OCI-LY1 (cell line): ENCODE results near the gene NFYC.

Experiments used
- H2AFZ ChIP-seq: fragments of 200-600 bp; sonication (generic), shearing (Covaris generic); 2 replicates; pipeline ENCODE4 v1.6.0; 2014; ENCODE audit warnings: antibody characterized with exemption, mild to moderate bottlenecking, low read length
- H3F3A ChIP-seq: fragments of 200-600 bp; sonication (generic), shearing (Covaris generic); 2 replicates; pipeline ENCODE4 v1.6.0; 2014; ENCODE audit warnings: mild to moderate bottlenecking, antibody characterized with exemption, low read length, moderate library complexity; ENCODE audit not compliant: insufficient read depth
- H3K27ac ChIP-seq: fragments of 200-600 bp; sonication (generic); 2 replicates; pipeline ENCODE4 v1.5.1; 2014; ENCODE audit warnings: low read length, mixed run types, mild to moderate bottlenecking, low read depth; ENCODE audit not compliant: poor library complexity, severe bottlenecking
- H3K27me3 ChIP-seq: fragments of 200-600 bp; sonication (generic); 2 replicates; pipeline ENCODE4 v1.6.0; 2014; ENCODE audit warnings: antibody characterized with exemption, mild to moderate bottlenecking, low read length, moderate library complexity; ENCODE audit not compliant: insufficient read depth
- H3K36me3 ChIP-seq: fragments of 200-600 bp; sonication (generic); 2 replicates; pipeline ENCODE4 v1.6.1; 2014; ENCODE audit warnings: mild to moderate bottlenecking, antibody characterized with exemption, low read length, moderate library complexity, mixed read lengths; ENCODE audit not compliant: insufficient read depth
- H3K4me1 ChIP-seq: fragments of 200-600 bp; sonication (generic); 2 replicates; pipeline ENCODE4 v1.5.1; 2014; ENCODE audit warnings: mild to moderate bottlenecking, low read length, moderate library complexity; ENCODE audit not compliant: insufficient read depth, severe bottlenecking
- H3K4me2 ChIP-seq: fragments of 200-600 bp; sonication (generic), shearing (Covaris generic); 2 replicates; pipeline ENCODE4 v1.6.1; 2014; ENCODE audit warnings: low read length
- H3K4me3 ChIP-seq: fragments of 200-600 bp; sonication (generic); 2 replicates; pipeline ENCODE4 v1.5.1; 2014; ENCODE audit warnings: low read length, low read depth, mild to moderate bottlenecking, mixed read lengths; ENCODE audit not compliant: poor library complexity, severe bottlenecking
- H3K79me2 ChIP-seq: fragments of 200-600 bp; shearing (Covaris generic); 2 replicates; pipeline ENCODE4 v1.6.1; 2016; ENCODE audit warnings: mixed run types, low read length, mixed read lengths; ENCODE audit not compliant: insufficient read depth
- H3K9ac ChIP-seq: fragments of 200-600 bp; sonication (generic), shearing (Covaris generic); 2 replicates; pipeline ENCODE4 v1.6.1; 2014; ENCODE audit warnings: mild to moderate bottlenecking, low read length, mixed read lengths
- H3K9me2 ChIP-seq: fragments of 200-600 bp; sonication (generic), shearing (Covaris generic); 2 replicates; pipeline ENCODE4 v1.6.1; 2014; ENCODE audit warnings: low read depth, mild to moderate bottlenecking, low read length, mixed read lengths
- H3K9me3 ChIP-seq: fragments of 200-600 bp; shearing (Covaris generic); 2 replicates; pipeline ENCODE4 v1.6.1; 2014; ENCODE audit warnings: low read length, mixed read lengths
- H4K20me1 ChIP-seq: fragments of 200-600 bp; sonication (generic), shearing (Covaris generic); 2 replicates; pipeline ENCODE4 v1.6.0; 2016; ENCODE audit warnings: mild to moderate bottlenecking, low read length; ENCODE audit not compliant: insufficient read depth
- EZH2 ChIP-seq: fragments of 200-600 bp; sonication (generic), shearing (Covaris generic); IDR thresholded peaks from 2 replicates; pipeline ENCODE4 v1.8.0; 2017; ENCODE audit warnings: borderline replicate concordance, mixed run types, mild to moderate bottlenecking, antibody characterized with exemption, low read length, moderate library complexity, mixed read lengths
- TF ChIP-seq, protein P1 (sequence below): fragments of 200-600 bp; sonication (generic), shearing (Covaris generic); IDR thresholded peaks from 2 replicates; pipeline ENCODE4 v1.5.1; 2017; ENCODE audit warnings: mild to moderate bottlenecking, antibody characterized with exemption, low read length, moderate library complexity, mixed read lengths

Gene NFYC

DNA sequence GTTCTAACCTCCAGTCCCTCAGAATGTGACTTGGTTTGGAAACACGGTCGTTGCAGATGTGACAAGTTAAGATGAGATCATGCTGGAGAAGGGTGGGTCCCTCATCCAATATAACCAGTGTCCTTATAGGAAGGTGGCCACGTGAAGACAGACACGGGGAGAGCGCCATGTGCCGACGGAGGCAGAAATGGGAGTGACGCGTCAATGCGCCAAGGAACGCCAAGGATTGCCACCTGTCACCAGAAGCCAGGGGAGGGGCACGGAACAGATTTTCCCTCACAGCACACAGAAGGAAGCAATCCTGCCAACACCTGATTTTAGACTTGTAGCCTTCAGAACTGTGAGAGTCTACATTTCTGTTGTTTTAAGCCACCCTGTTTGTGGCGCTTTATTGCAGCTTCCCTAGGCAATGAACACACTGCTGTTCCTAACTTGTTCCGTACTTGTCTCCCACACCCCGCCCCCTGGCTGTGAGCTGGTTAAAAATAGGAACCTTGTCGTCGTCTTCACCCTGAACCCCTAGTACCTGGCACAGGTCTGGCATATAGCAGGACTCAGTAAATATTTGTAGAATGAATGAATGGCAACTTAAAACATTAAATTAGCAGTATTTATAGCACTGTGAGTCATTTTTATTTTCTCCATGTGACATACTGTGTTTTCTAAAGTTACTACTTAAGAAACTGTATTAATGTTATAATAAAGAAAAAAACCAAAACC, 40.2 kb upstream of the NFYC start:
- H3K4me1 ChIP-seq = no peaks in the 10 kb centered on the region
- no peaks in the 10 kb centered on the region for H3K9me2 ChIP-seq
- H3F3A ChIP-seq = no peaks in the 10 kb centered on the region
- H3K9me3 ChIP-seq = no peaks in the 10 kb centered on the region
- H2AFZ ChIP-seq = no peak overlapping the region
- H3K4me2 ChIP-seq = no peak overlapping the region
- H4K20me1 ChIP-seq = no peaks in the 10 kb centered on the region
- H3K27ac ChIP-seq = no peak overlapping the region
- no peak overlapping the region for H3K4me3 ChIP-seq
- H3K36me3 ChIP-seq = no peaks in the 10 kb centered on the region
- H3K79me2 ChIP-seq = no peaks in the 10 kb centered on the region
- no peak overlapping the region for H3K9ac ChIP-seq
- no peaks in the 10 kb centered on the region for H3K27me3 ChIP-seq
- no peak for TF ChIP-seq EZH2
- TF ChIP-seq, protein P1, sequence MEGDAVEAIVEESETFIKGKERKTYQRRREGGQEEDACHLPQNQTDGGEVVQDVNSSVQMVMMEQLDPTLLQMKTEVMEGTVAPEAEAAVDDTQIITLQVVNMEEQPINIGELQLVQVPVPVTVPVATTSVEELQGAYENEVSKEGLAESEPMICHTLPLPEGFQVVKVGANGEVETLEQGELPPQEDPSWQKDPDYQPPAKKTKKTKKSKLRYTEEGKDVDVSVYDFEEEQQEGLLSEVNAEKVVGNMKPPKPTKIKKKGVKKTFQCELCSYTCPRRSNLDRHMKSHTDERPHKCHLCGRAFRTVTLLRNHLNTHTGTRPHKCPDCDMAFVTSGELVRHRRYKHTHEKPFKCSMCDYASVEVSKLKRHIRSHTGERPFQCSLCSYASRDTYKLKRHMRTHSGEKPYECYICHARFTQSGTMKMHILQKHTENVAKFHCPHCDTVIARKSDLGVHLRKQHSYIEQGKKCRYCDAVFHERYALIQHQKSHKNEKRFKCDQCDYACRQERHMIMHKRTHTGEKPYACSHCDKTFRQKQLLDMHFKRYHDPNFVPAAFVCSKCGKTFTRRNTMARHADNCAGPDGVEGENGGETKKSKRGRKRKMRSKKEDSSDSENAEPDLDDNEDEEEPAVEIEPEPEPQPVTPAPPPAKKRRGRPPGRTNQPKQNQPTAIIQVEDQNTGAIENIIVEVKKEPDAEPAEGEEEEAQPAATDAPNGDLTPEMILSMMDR = no peak

GRCh38 chr1:40652468-40652867, 39.0 kb upstream of the NFYC start:
- Histone ChIP-seq H3K4me1 (no peaks in the 10 kb centered on the region), H3K36me3 (no peaks in the 10 kb centered on the region), H4K20me1 (no peaks in the 10 kb centered on the region), H3K9ac (no peak overlapping the region), H3K9me3 (no peaks in the 10 kb centered on the region), H3K4me3 (no peak overlapping the region), H3F3A (no peaks in the 10 kb centered on the region), H3K79me2 (no peaks in the 10 kb centered on the region), H3K27me3 (no peaks in the 10 kb centered on the region), H3K4me2 (no peak overlapping the region), H3K27ac (no peak overlapping the region), H2AFZ (no peak overlapping the region), H3K9me2 (no peaks in the 10 kb centered on the region)
- TF ChIP-seq EZH2 = no peak
- TF ChIP-seq, protein P1 = no peak

DNA sequence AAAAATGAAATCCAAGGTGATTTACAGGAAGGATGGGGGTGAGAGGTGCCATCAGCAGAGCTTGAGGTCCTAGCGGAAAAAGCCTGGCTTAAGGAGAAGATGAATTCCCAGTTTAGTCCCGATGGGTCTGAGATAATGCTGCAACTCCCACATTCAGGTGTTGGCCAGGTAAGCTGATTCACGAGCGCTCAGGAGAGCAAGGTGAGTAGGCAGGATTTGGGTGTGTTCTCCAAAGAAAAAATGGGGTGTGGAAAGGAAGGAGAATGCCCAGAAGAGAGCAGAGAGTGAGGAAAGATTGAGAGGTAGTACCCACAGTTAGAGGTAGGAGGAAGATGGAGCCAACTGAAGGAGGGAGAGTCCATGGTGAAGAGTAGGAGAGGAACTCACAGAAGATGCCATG, 38.5 kb upstream of the NFYC start:
- Histone ChIP-seq H3K9me2 (no peaks in the 10 kb centered on the region), H3K79me2 (no peaks in the 10 kb centered on the region), H3K27ac (no peak overlapping the region), H3K4me3 (no peak overlapping the region), H3K4me2 (no peak overlapping the region), H3K27me3 (no peaks in the 10 kb centered on the region), H3K9me3 (no peaks in the 10 kb centered on the region), H3K36me3 (no peaks in the 10 kb centered on the region), H2AFZ (no peak overlapping the region), H3K4me1 (no peaks in the 10 kb centered on the region), H3K9ac (no peak overlapping the region), H3F3A (no peaks in the 10 kb centered on the region), H4K20me1 (no peaks in the 10 kb centered on the region)
- TF ChIP-seq EZH2 = no peak
- TF ChIP-seq, protein P1 = no peak
